K562 (cell line): Measurements from ENCODE around the gene ACOT9. TPM values are rescaled to one million over a fixed set of nuclear protein-coding genes. Genes with fewer than 3 reads are reported as not detected.

ENCODE experiments used
- ATAC-seq: fragments of 200-7000 bp; cut with Tn5 transposase; 3 replicates; pipeline ENCODE4 v1.9.1; 2020; ENCODE audit warnings: moderate library complexity
- BruUV-seq: library from RNA; stranded (reverse); fragments of 400-500 nt; replicated peaks from 2 replicates; lab custom pipeline; 2021; lab: Mats Ljungman, UMichigan
- CTCF ChIA-PET: fragments of 300-600 bp; formaldehyde crosslinking; extraction: SDS; loops from one replicate; lab custom pipeline; 2021; ENCODE audit warnings: low intra/inter-chr PET ratio; lab: Yijun Ruan, JAX
- POLR2A ChIA-PET: fragments of 300-600, 350-650 bp; sonication (Branson Sonifier 250); formaldehyde crosslinking; extraction: SDS; loops from one replicate; lab custom pipeline; 2021; ENCODE audit warnings: antibody characterized with exemption, inconsistent platforms; lab: Yijun Ruan, JAX
- DNase-seq, 4 experiments: peaks; one replicate each; pipeline versions ENCODE4 v3.0.0 to v3.0.0-alpha.2; 2011 to 2018; ENCODE audit warnings: low spot score in 3 of 4, mixed read lengths in 3 of 4; ENCODE audit errors: extremely low read depth in 1 of 4
- FAIRE-seq: peaks from 2 replicates; lab custom pipeline; 2011; peaks lifted over from hg19 to GRCh38; lab: Jason Lieb, UNC
- H2AFZ ChIP-seq: 2 replicates; pipeline ENCODE4 v1.6.0; 2011; ENCODE audit warnings: low read depth, low read length, control low read depth, inconsistent platforms
- H3K27ac ChIP-seq: fragments of 200-600 bp; 3 replicates; pipeline ENCODE4 v1.8.0; 2011; ENCODE audit warnings: low read depth, mild to moderate bottlenecking, control low read depth, inconsistent platforms, low read length, moderate library complexity, mixed read lengths; ENCODE audit errors: extremely low read depth
- H3K27me3 ChIP-seq, 2 experiments: fragments of 300-600 bp in 1 of 2; 2 replicates in 1 of 2; 3 replicates in 1 of 2; pipeline versions ENCODE4 v1.6.0 to v1.8.0; 2011; ENCODE audit warnings: inconsistent platforms in 2 of 2, low read length in 2 of 2, mild to moderate bottlenecking in 1 of 2, mixed read lengths in 1 of 2, moderate library complexity in 1 of 2; ENCODE audit not compliant: control insufficient read depth in 2 of 2, insufficient read depth in 2 of 2
- H3K36me3 ChIP-seq: fragments of 300-600 bp; 3 replicates; pipeline ENCODE4 v1.8.0; 2011; ENCODE audit warnings: mild to moderate bottlenecking, low read length, inconsistent platforms; ENCODE audit not compliant: control insufficient read depth, insufficient read depth
- H3K4me1 ChIP-seq, 2 experiments: fragments of 200-600 bp in 1 of 2; replicated peaks in 1 of 2; 2 replicates in 1 of 2; 3 replicates in 1 of 2; pipeline versions ENCODE4 v1.5.1 to v1.8.0; 2011; ENCODE audit warnings: inconsistent platforms in 2 of 2, low read length in 2 of 2, mild to moderate bottlenecking in 1 of 2, mixed read lengths in 1 of 2, moderate library complexity in 1 of 2; ENCODE audit not compliant: control insufficient read depth in 2 of 2, insufficient read depth in 2 of 2
- H3K4me2 ChIP-seq: 2 replicates; pipeline ENCODE4 v1.6.1; 2011; ENCODE audit warnings: low read length, control low read depth, inconsistent platforms, mixed read lengths; ENCODE audit not compliant: insufficient read depth
- H3K4me3 ChIP-seq: fragments of 200-600 bp; sonication (generic), shearing (Covaris generic); 2 replicates; pipeline ENCODE4 v1.5.1; 2016; ENCODE audit warnings: control low read depth, inconsistent platforms
- H3K79me2 ChIP-seq: fragments of 200-600 bp; 3 replicates; pipeline ENCODE4 v1.8.0; 2011; ENCODE audit warnings: low read length, inconsistent platforms; ENCODE audit not compliant: control insufficient read depth, insufficient read depth
- H3K9ac ChIP-seq, 2 experiments: 2 replicates each; pipeline versions ENCODE4 v1.6.0 to v1.6.1; 2011; ENCODE audit warnings: low read depth in 2 of 2, low read length in 2 of 2, control low read depth in 1 of 2, inconsistent platforms in 1 of 2, mild to moderate bottlenecking in 1 of 2, mixed read lengths in 1 of 2; ENCODE audit not compliant: insufficient read depth in 1 of 2
- H3K9me1 ChIP-seq: one replicate; pipeline ENCODE4 v1.6.0; 2011; ENCODE audit warnings: inconsistent platforms, mild to moderate bottlenecking, low read length, moderate library complexity; ENCODE audit not compliant: control insufficient read depth, insufficient read depth
- H3K9me3 ChIP-seq: replicated peaks from 2 replicates; pipeline ENCODE4 v1.5.1; 2011; ENCODE audit warnings: low read depth, low read length, inconsistent platforms; ENCODE audit not compliant: control insufficient read depth, insufficient read depth
- H4K20me1 ChIP-seq: replicated peaks from 2 replicates; pipeline ENCODE4 v1.6.1; 2011; ENCODE audit warnings: low read length, inconsistent platforms, mixed read lengths; ENCODE audit not compliant: control insufficient read depth, insufficient read depth
- CEBPB ChIP-seq: fragments of 450-650 bp; IDR thresholded peaks from 2 replicates; pipeline ENCODE4 v1.6.1; 2016; ENCODE audit warnings: missing genetic modification characterization, missing compliant biosample characterization
- CEBPG ChIP-seq, 3 experiments: fragments of 200-800 bp in 1 of 3; sonication (Bioruptor generic) in 1 of 3; sonication (generic) in 1 of 3; formaldehyde crosslinking in 1 of 3; IDR thresholded peaks in 2 of 3; conservative IDR thresholded peaks in 1 of 3; 2 replicates each; pipeline versions ENCODE4 v1.6.1 to v1.8.0; 2016 to 2022; ENCODE audit warnings: missing compliant biosample characterization in 2 of 3, missing genetic modification characterization in 2 of 3, mild to moderate bottlenecking in 1 of 3, missing genetic modification reagents in 1 of 3
- FOSL1 ChIP-seq: fragments of 200-800 bp; sonication (Bioruptor generic); conservative IDR thresholded peaks from 2 replicates; pipeline ENCODE4 v1.6.1; 2016; ENCODE audit warnings: missing genetic modification characterization, missing compliant biosample characterization
- IRF9 ChIP-seq: fragments of 450-650 bp; IDR thresholded peaks from 2 replicates; pipeline ENCODE4 v1.6.1; 2016; ENCODE audit warnings: missing biosample characterization, missing genetic modification characterization
- SMAD2 ChIP-seq: fragments of 150-350 bp; IDR thresholded peaks from 2 replicates; pipeline ENCODE4 v1.6.1; 2014; ENCODE audit warnings: low read depth, mild to moderate bottlenecking, low read length
- SMARCC2 ChIP-seq: fragments of 450-650 bp; IDR thresholded peaks from 2 replicates; pipeline ENCODE4 v1.6.1; 2017; ENCODE audit warnings: antibody characterized with exemption, moderate library complexity, mild to moderate bottlenecking, low read depth
- SRSF1 ChIP-seq: fragments of 200-400 bp; formaldehyde crosslinking; IDR thresholded peaks from 2 replicates; pipeline ENCODE4 v1.6.1; 2017; ENCODE audit warnings: mild to moderate bottlenecking, low read depth, low read length, moderate library complexity
- WGBS: fragments of 100-300 bp; shearing (Covaris generic); methylation state at CpG from one replicate; pipeline ENCODE4 v1.1.6; 2016; ENCODE audit warnings: low coverage, mixed read lengths; ENCODE audit not compliant: insufficient coverage; ENCODE audit errors: missing lambda C conversion rate; 5-methylcytosine and 5-hydroxymethylcytosine counted together
- in situ Hi-C: fragments of 300-500 bp; cut with MboI; formaldehyde crosslinking; loops from 4 replicates; pipeline ENCODE4 v1.15.0; 2018; ENCODE audit warnings: inconsistent platforms, mixed read lengths
- intact Hi-C: fragments of 100-400 bp; cut with micrococcal nuclease; formaldehyde crosslinking; loops from 2 replicates; pipeline ENCODE4 v1.14.2; 2022
- polyA plus RNA-seq, 8 experiments: library from polyadenylated mRNA; depleted of rRNA in 4 of 8; stranded (reverse) in 5 of 8; unstranded in 3 of 8; fragments of >200 nt; fragmentation: Nextera tagmentation in 2 of 8; fragmentation: Illumina TruSeq in 1 of 8; extraction: Ambion mirVana in 2 of 8; extraction: Trizol in 1 of 8; gene quantifications; 2 replicates each; pipeline versions ENCODE4 v1.2.1 to v1.2.3, GENCODE V29; 2011 to 2014; ENCODE audit warnings: inconsistent platforms in 1 of 8, missing spikeins in 1 of 8
- total RNA-seq, 7 experiments: library from RNA; depleted of rRNA in 6 of 7; stranded (reverse); fragments of >200 nt in 6 of 7; fragmentation: Illumina TruSeq in 2 of 7; extraction: Trizol in 2 of 7; gene quantifications; 2 replicates each; pipeline versions ENCODE4 v1.2.1 to v1.2.3, GENCODE V29; 2011 to 2021; ENCODE audit warnings: low replicate concordance in 1 of 7
- TF ChIP-seq, protein P1 (sequence below): fragments of 250-450 bp; sonication (Bioruptor Pico); IDR thresholded peaks from 2 replicates; pipeline ENCODE4 v1.8.0; 2022; ENCODE audit warnings: inconsistent platforms, mild to moderate bottlenecking, moderate library complexity, borderline replicate concordance
- TF ChIP-seq, protein P2 (sequence below), 3 experiments: fragments of 200-800 bp in 1 of 3; sonication (Bioruptor generic) in 1 of 3; sonication (generic) in 1 of 3; formaldehyde crosslinking in 1 of 3; IDR thresholded peaks; 2 replicates each; pipeline versions ENCODE4 v1.6.1 to v1.8.0; 2016 to 2022; ENCODE audit warnings: mild to moderate bottlenecking in 2 of 3, missing compliant biosample characterization in 2 of 3, missing genetic modification characterization in 2 of 3, missing genetic modification reagents in 1 of 3
- TF ChIP-seq, protein P3 (sequence below): sonication (generic); IDR thresholded peaks from 2 replicates; pipeline ENCODE4 v1.6.1; 2016

Gene ACOT9
- total and polyA plus RNA-seq, 9 of the 15 experiments (the other 6 are each of a cell fraction or from before 2014, with no cell fraction given): 31.2 to 80.9 (median 45.3) TPM

GRCh38 chrX:23776363-23776762 lies 33.3 kb upstream of the ACOT9 start:
- CTCF ChIA-PET: no interaction called here
- TF ChIP-seq SRSF1 (no peak), SMAD2 (no peak), CEBPB (no peak), CEBPG (CRISPR knock-in tag; IDR thresholded peaks at IDR 0.05) (no peak), CEBPG (tag; conservative IDR thresholded peaks at IDR 0.05 in 1 of 2, IDR thresholded peaks at IDR 0.05 in 1 of 2) (no peak), FOSL1 (tag) (no peak), IRF9 (no peak), SMARCC2 (no peak)
- TF ChIP-seq, protein P1, sequence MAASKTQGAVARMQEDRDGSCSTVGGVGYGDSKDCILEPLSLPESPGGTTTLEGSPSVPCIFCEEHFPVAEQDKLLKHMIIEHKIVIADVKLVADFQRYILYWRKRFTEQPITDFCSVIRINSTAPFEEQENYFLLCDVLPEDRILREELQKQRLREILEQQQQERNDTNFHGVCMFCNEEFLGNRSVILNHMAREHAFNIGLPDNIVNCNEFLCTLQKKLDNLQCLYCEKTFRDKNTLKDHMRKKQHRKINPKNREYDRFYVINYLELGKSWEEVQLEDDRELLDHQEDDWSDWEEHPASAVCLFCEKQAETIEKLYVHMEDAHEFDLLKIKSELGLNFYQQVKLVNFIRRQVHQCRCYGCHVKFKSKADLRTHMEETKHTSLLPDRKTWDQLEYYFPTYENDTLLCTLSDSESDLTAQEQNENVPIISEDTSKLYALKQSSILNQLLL: no peak
- TF ChIP-seq, protein P2, sequence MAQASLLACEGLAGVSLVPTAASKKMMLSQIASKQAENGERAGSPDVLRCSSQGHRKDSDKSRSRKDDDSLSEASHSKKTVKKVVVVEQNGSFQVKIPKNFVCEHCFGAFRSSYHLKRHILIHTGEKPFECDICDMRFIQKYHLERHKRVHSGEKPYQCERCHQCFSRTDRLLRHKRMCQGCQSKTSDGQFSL (CRISPR knock-in tag; IDR thresholded peaks at IDR 0.05): no peak
- TF ChIP-seq, protein P2 (tag; IDR thresholded peaks at IDR 0.05): no peak
- TF ChIP-seq, protein P3, sequence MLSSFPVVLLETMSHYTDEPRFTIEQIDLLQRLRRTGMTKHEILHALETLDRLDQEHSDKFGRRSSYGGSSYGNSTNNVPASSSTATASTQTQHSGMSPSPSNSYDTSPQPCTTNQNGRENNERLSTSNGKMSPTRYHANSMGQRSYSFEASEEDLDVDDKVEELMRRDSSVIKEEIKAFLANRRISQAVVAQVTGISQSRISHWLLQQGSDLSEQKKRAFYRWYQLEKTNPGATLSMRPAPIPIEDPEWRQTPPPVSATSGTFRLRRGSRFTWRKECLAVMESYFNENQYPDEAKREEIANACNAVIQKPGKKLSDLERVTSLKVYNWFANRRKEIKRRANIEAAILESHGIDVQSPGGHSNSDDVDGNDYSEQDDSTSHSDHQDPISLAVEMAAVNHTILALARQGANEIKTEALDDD: no peak

More at GRCh38 chrX:23776363-23776762, 33.3 kb upstream of the ACOT9 start:
- Histone ChIP-seq H3K79me2 (no peaks in the 10 kb centered on the region), H3K9me1 (no peaks in the 10 kb centered on the region), H3K36me3 (no peaks in the 10 kb centered on the region), H3K4me1 (peaks cover 3 to 6% of the 10 kb centered on the region in 2 experiments; a peak in 1 of 5 replicates), H3K4me2 (no peak overlapping the region), H3K9ac (no peak overlapping the region), H3K4me3 (no peak overlapping the region), H3K27me3 (no peaks in the 10 kb centered on the region), H4K20me1 (no peaks in the 10 kb centered on the region), H3K9me3 (no peaks in the 10 kb centered on the region), H2AFZ (no peak overlapping the region), H3K27ac (no peak overlapping the region)
- in situ Hi-C loops (no loop called here), intact Hi-C loops (no loop called here)
- WGBS: 58% methylated on average over 3 of the region's 3 CpGs
- POLR2A ChIA-PET: no interaction called here
- ATAC-seq (no peak), FAIRE-seq (no peak), DNase-seq (no peak)
- BruUV-seq: no TSS peak
